ENCODE results near the gene IGSF23.
A peak's percentile ranks its signal among the peaks of the same experiment; 100 is the strongest.

The IGSF23 gene

GRCh38 chr19:44640518-44640917, 27.2 kb downstream of the IGSF23 start:
- Histone ChIP-seq H3K79me2 (ENCODE audit: control insufficient read depth, insufficient read depth, low read length, unreplicated experiment) (peaks cover 8% of the 10 kb centered on the region), H3K27me3 (ENCODE audit: insufficient read depth, low read length) (no peaks in the 10 kb centered on the region), H3K27ac (ENCODE audit: low read depth, low read length) (peak overlapping the region; percentile 36), H3K4me1 (ENCODE audit: control insufficient read depth, insufficient read depth, low read length, unreplicated experiment) (peaks cover 24% of the 10 kb centered on the region), H3K36me3 (ENCODE audit: insufficient read depth, low read length) (no peaks in the 10 kb centered on the region), H2AFZ (ENCODE audit: low read length, unreplicated experiment) (no peak overlapping the region), H3K4me3 (ENCODE audit: low read depth, low read length) (no peak overlapping the region)

- Histone ChIP-seq H3K27ac (ENCODE audit: low read depth, low read length) (peak overlapping the region; percentile 36; the same call in 1 of the 2 replicates), H3K27me3 (ENCODE audit: insufficient read depth, low read length) (no peaks in the 10 kb centered on the region), H3K36me3 (ENCODE audit: insufficient read depth, low read length) (no peaks in the 10 kb centered on the region), H3K79me2 (ENCODE audit: control insufficient read depth, insufficient read depth, low read length, unreplicated experiment) (peaks cover 19% of the 10 kb centered on the region), H3K4me3 (ENCODE audit: low read depth, low read length) (no peak overlapping the region), H2AFZ (ENCODE audit: low read length, unreplicated experiment) (no peak overlapping the region), H3K4me1 (ENCODE audit: control insufficient read depth, insufficient read depth, low read length, unreplicated experiment) (peaks cover 15% of the 10 kb centered on the region)
Observed at GRCh38 chr19:44641501-44642265, 28.3 kb downstream of the IGSF23 start.

GRCh38 chr19:44642377-44642776, 29.0 kb downstream of the IGSF23 start:
- Histone ChIP-seq H3K36me3 (ENCODE audit: insufficient read depth, low read length) (no peaks in the 10 kb centered on the region), H3K4me3 (ENCODE audit: low read depth, low read length) (no peak overlapping the region), H3K27me3 (ENCODE audit: insufficient read depth, low read length) (no peaks in the 10 kb centered on the region), H3K79me2 (ENCODE audit: control insufficient read depth, insufficient read depth, low read length, unreplicated experiment) (peaks cover 26% of the 10 kb centered on the region), H2AFZ (ENCODE audit: low read length, unreplicated experiment) (no peak overlapping the region), H3K4me1 (ENCODE audit: control insufficient read depth, insufficient read depth, low read length, unreplicated experiment) (peaks cover 20% of the 10 kb centered on the region), H3K27ac (ENCODE audit: low read depth, low read length) (no peak overlapping the region)

- Histone ChIP-seq H3K79me2 (ENCODE audit: control insufficient read depth, insufficient read depth, low read length, unreplicated experiment) (peaks cover 29% of the 10 kb centered on the region), H3K4me1 (ENCODE audit: control insufficient read depth, insufficient read depth, low read length, unreplicated experiment) (peaks cover 30% of the 10 kb centered on the region), H3K4me3 (ENCODE audit: low read depth, low read length) (peak within 1 kb of the TSS; percentile 92), H3K36me3 (ENCODE audit: insufficient read depth, low read length) (peaks cover 3% of the 10 kb centered on the region; the same call in 1 of the 2 replicates), H2AFZ (ENCODE audit: low read length, unreplicated experiment) (no peak within 1 kb of the TSS), H3K27ac (ENCODE audit: low read depth, low read length) (peak within 1 kb of the TSS; percentile 61), H3K27me3 (ENCODE audit: insufficient read depth, low read length) (no peaks in the 10 kb centered on the region)
Observed at GRCh38 chr19:44643605-44644401, 30.4 kb downstream of the IGSF23 start, which contains the start of gene PVR. TSS of gene PVR (plus strand) at chr19:44643910. CDS start at chr19:44644097, 187 bp downstream.

GRCh38 chr19:44644402-44645016, 31.1 kb downstream of the IGSF23 start:
- Histone ChIP-seq H3K36me3 (ENCODE audit: insufficient read depth, low read length) (peaks cover 3% of the 10 kb centered on the region; the same call in 1 of the 2 replicates), H3K27ac (ENCODE audit: low read depth, low read length) (peak overlapping the region; percentile 61), H3K27me3 (ENCODE audit: insufficient read depth, low read length) (no peaks in the 10 kb centered on the region), H2AFZ (ENCODE audit: low read length, unreplicated experiment) (no peak overlapping the region), H3K79me2 (ENCODE audit: control insufficient read depth, insufficient read depth, low read length, unreplicated experiment) (peaks cover 29% of the 10 kb centered on the region), H3K4me1 (ENCODE audit: control insufficient read depth, insufficient read depth, low read length, unreplicated experiment) (peaks cover 34% of the 10 kb centered on the region), H3K4me3 (ENCODE audit: low read depth, low read length) (peak overlapping the region; percentile 92)

- H2AFZ ChIP-seq (ENCODE audit: low read length, unreplicated experiment), result no peak overlapping the region
- H3K79me2 ChIP-seq (ENCODE audit: control insufficient read depth, insufficient read depth, low read length, unreplicated experiment), result peaks cover 34% of the 10 kb centered on the region
- H3K4me3 ChIP-seq (ENCODE audit: low read depth, low read length), result peak overlapping the region; percentile 58; the same call in 1 of the 2 replicates
Observed at GRCh38 chr19:44645407-44646048, 32.2 kb downstream of the IGSF23 start.

GRCh38 chr19:44646049-44646416, 32.7 kb downstream of the IGSF23 start:
- peaks cover 34% of the 10 kb centered on the region for H3K79me2 ChIP-seq (ENCODE audit: control insufficient read depth, insufficient read depth, low read length, unreplicated experiment)
- peaks cover 3% of the 10 kb centered on the region; the same call in 1 of the 2 replicates for H3K36me3 ChIP-seq (ENCODE audit: insufficient read depth, low read length)
- no peaks in the 10 kb centered on the region for H3K27me3 ChIP-seq (ENCODE audit: insufficient read depth, low read length)
- H3K27ac ChIP-seq (ENCODE audit: low read depth, low read length), result no peak overlapping the region
- 0 out of 2 replicates have a peak overlapping the region, but pooled peaks have one; percentile 25 for H3K4me3 ChIP-seq (ENCODE audit: low read depth, low read length)
- no peak overlapping the region for H2AFZ ChIP-seq (ENCODE audit: low read length, unreplicated experiment)
- peaks cover 23% of the 10 kb centered on the region for H3K4me1 ChIP-seq (ENCODE audit: control insufficient read depth, insufficient read depth, low read length, unreplicated experiment)

More at GRCh38 chr19:44645407-44646048, 32.2 kb downstream of the IGSF23 start:
- H3K27ac ChIP-seq (ENCODE audit: low read depth, low read length), result no peak overlapping the region
- peaks cover 3% of the 10 kb centered on the region; the same call in 1 of the 2 replicates for H3K36me3 ChIP-seq (ENCODE audit: insufficient read depth, low read length)
- H3K4me1 ChIP-seq (ENCODE audit: control insufficient read depth, insufficient read depth, low read length, unreplicated experiment), result peaks cover 28% of the 10 kb centered on the region
- no peaks in the 10 kb centered on the region for H3K27me3 ChIP-seq (ENCODE audit: insufficient read depth, low read length)

GRCh38 chr19:44647144-44647543, 33.8 kb downstream of the IGSF23 start:
- Histone ChIP-seq H3K27me3 (ENCODE audit: insufficient read depth, low read length) (no peaks in the 10 kb centered on the region), H3K4me3 (ENCODE audit: low read depth, low read length) (no peak overlapping the region), H3K36me3 (ENCODE audit: insufficient read depth, low read length) (peaks cover 3% of the 10 kb centered on the region; the same call in 1 of the 2 replicates), H2AFZ (ENCODE audit: low read length, unreplicated experiment) (no peak overlapping the region), H3K79me2 (ENCODE audit: control insufficient read depth, insufficient read depth, low read length, unreplicated experiment) (peaks cover 34% of the 10 kb centered on the region), H3K4me1 (ENCODE audit: control insufficient read depth, insufficient read depth, low read length, unreplicated experiment) (peaks cover 19% of the 10 kb centered on the region), H3K27ac (ENCODE audit: low read depth, low read length) (no peak overlapping the region)

- Histone ChIP-seq H3K27ac (ENCODE audit: low read depth, low read length) (peak overlapping the region; percentile 62), H3K36me3 (ENCODE audit: insufficient read depth, low read length) (peaks cover 3% of the 10 kb centered on the region; the same call in 1 of the 2 replicates), H3K79me2 (ENCODE audit: control insufficient read depth, insufficient read depth, low read length, unreplicated experiment) (peaks cover 34% of the 10 kb centered on the region), H3K4me1 (ENCODE audit: control insufficient read depth, insufficient read depth, low read length, unreplicated experiment) (peaks cover 19% of the 10 kb centered on the region), H3K27me3 (ENCODE audit: insufficient read depth, low read length) (no peaks in the 10 kb centered on the region), H3K4me3 (ENCODE audit: low read depth, low read length) (no peak overlapping the region), H2AFZ (ENCODE audit: low read length, unreplicated experiment) (no peak overlapping the region)
Observed at GRCh38 chr19:44648631-44649251, 35.4 kb downstream of the IGSF23 start.
